Heart left ventricle (tissue), 13 donors: ENCODE results near the gene ARHGAP44.

Source experiments
- POLR2A ChIP-seq, 2 donors: fragments of 450-650 bp; IDR thresholded peaks; one replicate each; pipeline ENCODE4 v1.6.1; 2017; ENCODE audit warnings: antibody characterized with exemption in 2 of 2, mild to moderate bottlenecking in 2 of 2, moderate library complexity in 2 of 2
- TF ChIP-seq, protein P1 (sequence below), 12 donors: fragments of 200-600 bp; sonication (generic) in 4 of 12; IDR thresholded peaks; one replicate each; pipeline versions ENCODE4 v1.5.0 to v1.8.0; 2018 to 2022; ENCODE audit warnings: antibody characterized with exemption in 12 of 12, mild to moderate bottlenecking in 5 of 12
- donor health status: ischemic (EF 13 %, LVEDD 7.1; RV severe dilation, severe dysfunction).
- donor health status: DM: no; HTN: yes; CAD: no.
- donor health status: DM: no; HTN: no; CAD: no.
- donor health status: ischemic (EF 25% LVEDD 6.9; RV normal size, moderate dysfunction).
- donor health status: ischemic (EF 25% LVEDD 5.7; RV mildly dilated, moderate dysfunction).
- donor health status: ischemic (EF 35%, LVEDD 5.7; RV mildly dilated, moderate dysfunction).
- donor health status: nonischemic (EF 11% LVEDD 7.7; RV severe dilation, severe dysfunction).
- donor health status: DM: yes; HTN: yes; CAD: no.
- donor health status: PGD.
- donor health status: ischemic (EF 29% LVEDD 5.4; RV normal size, mild dysfunction).
- donor health status: nonischemic (EF 23%, LVEDD 6.1; RV moderate dilation, normal function).

DNA sequence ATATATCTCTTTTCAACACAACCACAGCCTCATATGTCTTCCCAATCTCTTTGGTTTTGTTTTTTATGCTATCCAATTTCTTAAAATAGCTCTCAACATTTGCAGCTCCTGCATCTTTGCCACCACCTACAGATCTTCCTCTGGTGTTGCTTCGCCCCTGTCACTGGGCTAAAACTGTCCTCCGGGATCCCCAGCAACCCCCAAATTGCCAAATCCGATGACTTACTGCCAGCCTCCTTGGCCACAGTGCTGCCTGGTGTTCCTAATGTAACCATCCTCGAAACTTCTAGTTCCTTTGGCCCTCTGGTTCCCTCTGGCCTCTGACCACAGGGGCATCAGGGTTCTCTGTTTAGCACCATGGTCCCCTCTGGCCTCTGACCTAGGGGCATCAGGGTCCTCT, 157.7 kb downstream of the ARHGAP44 start:
- TF ChIP-seq, protein P1, sequence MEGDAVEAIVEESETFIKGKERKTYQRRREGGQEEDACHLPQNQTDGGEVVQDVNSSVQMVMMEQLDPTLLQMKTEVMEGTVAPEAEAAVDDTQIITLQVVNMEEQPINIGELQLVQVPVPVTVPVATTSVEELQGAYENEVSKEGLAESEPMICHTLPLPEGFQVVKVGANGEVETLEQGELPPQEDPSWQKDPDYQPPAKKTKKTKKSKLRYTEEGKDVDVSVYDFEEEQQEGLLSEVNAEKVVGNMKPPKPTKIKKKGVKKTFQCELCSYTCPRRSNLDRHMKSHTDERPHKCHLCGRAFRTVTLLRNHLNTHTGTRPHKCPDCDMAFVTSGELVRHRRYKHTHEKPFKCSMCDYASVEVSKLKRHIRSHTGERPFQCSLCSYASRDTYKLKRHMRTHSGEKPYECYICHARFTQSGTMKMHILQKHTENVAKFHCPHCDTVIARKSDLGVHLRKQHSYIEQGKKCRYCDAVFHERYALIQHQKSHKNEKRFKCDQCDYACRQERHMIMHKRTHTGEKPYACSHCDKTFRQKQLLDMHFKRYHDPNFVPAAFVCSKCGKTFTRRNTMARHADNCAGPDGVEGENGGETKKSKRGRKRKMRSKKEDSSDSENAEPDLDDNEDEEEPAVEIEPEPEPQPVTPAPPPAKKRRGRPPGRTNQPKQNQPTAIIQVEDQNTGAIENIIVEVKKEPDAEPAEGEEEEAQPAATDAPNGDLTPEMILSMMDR (IDR thresholded peaks at IDR 0.05) = no peak
- TF ChIP-seq POLR2A (IDR thresholded peaks at IDR 0.05) = no peak
